GM21528 (cell line): ENCODE measurements around the gene DNAJC13.
"Not testable (repeated sequence)": the region's sequence is repeated elsewhere in the genome, so short reads cannot be mapped to it uniquely, and the experiment has no call there.

ENCODE experiments used
- ATAC-seq: cut with Tn5 transposase; IDR thresholded peaks from one replicate; pipeline ENCODE4 v1.9.1; 2021; ENCODE audit warnings: mild to moderate bottlenecking, moderate library complexity; ENCODE audit not compliant: unreplicated experiment, low FRiP score

Gene DNAJC13

DNA sequence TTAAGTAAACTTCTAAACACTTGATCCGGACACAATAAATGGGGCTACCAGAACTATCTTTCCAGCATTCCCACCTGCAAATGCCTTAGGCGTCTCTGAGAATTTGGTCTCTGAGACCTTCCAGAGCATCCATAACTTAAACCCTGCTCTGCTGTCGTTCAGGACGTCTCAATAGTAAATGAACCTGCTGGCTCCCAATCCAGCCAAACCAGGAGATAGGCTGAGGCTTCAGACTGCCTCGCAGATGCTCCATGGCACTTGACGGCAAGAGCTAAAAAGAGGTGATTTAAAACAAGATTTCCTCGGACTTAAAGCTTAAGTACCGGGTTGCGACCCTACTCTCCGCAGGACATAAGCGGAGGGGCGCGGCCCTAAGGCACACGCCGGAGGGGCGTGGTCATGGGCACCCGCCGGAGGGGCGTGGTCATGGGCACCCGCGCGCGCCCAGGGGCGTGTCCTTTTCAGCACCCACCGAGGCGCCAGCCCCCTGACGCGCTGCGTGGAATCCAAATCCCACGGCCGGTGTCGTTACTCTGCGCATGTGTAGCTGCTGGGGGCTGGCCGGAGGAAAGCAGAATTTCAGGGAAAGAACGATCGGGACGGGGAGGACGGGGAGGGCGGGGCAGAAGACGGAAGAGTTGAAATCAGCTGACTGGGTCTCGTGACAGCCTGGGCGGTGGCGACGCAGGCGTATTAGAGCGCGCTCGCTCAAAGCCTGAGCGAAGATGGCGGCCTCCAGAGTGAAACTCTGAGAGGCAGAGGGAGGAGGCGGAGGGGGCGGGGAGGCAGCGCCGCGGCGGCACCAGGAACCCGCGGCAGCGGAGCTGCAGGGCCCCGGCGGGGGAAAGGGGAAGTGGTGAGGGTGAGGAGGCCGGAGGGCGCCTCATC is at the start of gene DNAJC13:
Gene DNAJC13, plus strand, starts transcription at position 696 of the 888 bp plus-strand sequence. CDS start 17,049 bp downstream, outside the sequence.
- peak; percentile 92 for ATAC-seq

DNA sequence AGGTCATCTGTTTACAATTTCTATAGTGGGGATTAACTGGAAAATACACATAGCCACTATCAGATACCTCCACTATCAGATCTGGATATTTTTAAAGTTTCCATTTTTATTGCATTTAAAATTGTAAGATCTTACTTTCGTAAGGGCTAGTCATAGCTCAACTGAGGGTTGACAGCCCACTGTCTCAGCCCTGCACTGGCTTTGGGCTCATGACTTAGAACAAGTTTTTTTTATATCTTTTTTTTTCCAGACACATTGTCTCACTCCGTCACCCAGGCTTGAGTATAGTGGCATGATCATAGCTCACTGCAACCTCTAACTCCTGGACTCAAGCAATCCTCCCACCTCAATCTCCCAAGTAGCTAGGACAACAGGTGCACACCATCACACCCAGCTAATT is 48.8 kb upstream of the DNAJC13 start:
- ATAC-seq, result no peak

DNA sequence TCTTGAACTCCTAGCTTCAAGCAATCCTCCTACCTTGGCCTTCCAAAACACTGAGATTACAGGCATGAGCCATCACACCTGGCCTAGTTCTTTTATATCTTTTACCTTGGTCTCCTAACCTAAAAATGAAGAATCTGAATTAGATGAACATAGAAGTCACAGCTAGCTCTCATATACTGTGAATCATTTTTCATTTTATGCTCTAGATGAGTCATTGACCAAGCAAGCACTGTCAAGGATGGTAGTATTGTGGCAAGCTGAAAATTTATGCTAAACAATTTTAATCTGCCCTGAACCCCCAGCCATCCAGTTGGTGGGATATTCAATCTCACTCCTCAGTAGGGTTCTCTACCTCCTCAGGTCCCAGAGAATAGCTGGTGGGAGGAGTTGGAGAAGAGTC is 48.3 kb upstream of the DNAJC13 start:
- no peak for ATAC-seq

GRCh38 chr3:132376945-132377354 is 40.4 kb upstream of the DNAJC13 start:
- not testable (repeated sequence) for ATAC-seq

DNA sequence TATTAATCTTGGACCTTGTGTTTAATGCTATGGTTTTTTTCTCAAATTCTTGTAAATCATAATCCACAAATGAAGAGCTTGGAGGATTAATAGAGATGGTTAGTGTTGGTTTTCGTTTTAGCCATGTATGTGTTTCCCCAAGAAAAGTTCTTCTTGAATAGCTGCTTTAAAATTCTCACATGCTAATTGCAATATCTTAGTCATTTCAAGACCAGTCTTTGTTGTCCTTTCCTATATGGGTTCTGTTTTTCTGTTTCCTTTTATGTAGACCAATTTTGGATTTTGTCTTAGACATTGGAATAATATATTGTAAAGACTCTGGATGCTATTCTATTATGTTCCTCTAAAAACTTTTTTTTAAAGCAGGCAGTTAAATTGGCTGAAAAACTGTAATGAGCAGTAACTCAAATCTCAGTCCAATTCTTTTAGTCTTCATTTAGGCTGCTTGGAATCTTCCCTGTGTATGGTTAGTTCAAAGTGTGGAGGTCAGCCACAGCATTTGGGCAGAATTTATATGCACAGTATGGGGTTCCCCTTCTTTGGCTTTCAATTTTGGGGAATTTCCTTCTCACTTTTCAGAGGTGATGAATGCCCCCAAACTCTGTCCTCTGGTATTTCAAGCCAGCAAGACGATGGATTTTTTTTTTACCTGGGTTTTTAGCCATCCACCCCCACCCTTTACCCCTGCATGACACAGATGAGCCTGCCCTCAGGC is 39.1 kb upstream of the DNAJC13 start:
- no peak for ATAC-seq

DNA sequence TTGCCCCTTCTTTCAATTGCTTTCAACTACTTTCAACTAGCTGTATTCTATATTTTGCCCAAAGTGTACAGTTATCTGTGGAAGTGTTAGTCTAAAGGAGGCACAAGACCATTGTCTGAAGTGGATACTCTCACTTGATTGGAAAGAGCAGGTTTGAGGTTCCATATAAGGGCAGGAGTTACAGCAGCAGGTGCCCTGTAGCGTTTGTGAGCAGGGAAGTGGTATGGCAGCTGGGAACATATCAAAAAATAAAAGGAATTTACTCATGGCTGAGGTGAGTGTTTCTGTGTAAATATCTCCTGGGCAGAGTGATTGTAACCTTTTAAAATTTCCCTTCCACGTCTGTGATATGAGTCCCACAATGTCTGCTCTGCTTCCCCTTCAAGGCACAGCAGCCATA is 38.5 kb upstream of the DNAJC13 start:
- ATAC-seq, result no peak

GRCh38 chr3:132380920-132381319 is 36.4 kb upstream of the DNAJC13 start:
- ATAC-seq, result no peak

GRCh38 chr3:132381348-132381944 is 35.9 kb upstream of the DNAJC13 start:
- no peak for ATAC-seq

DNA sequence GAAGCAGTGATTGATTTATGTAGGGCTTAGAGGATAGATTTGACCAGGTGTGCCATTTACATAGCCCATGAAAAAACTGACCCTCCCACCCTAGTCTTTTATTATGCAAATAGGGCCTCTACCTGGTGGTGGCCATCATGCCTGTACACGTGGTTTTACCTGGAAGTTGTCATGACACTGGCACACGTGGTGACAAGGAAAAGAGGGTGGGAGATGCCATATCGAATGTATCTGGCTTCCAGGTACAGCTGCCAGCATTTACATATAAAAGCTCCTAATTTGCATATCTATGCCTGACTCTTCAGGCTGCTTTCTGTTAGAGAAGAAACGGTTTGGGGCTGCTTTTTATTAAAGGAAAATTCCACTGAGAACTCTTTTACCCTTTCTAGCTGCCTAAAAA is 35.0 kb upstream of the DNAJC13 start:
- no peak for ATAC-seq

DNA sequence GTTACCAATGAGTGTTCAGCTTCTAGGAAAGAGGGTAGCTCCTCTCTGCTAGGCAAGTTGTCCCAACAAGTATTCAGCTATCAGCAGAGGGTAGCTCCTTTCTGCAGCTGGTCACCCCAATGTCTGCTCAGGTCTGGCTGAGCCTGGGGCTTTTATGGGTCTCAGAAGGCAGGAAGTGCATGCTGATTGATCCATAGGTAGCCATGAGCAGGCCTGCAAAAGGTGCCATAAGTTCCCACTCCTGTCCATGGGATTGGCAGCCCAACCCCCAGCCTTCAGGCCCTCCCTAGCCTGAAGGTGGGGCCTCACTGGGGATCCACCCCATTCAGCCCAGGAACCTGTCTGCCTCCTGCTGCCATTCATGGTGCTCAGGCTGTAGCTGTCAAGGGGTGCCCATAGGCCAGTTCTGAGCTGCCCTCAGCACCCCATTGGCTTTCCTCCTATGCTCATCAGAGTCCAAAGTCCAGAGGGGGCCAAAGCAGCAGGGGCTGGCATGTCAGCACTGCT is 34.6 kb upstream of the DNAJC13 start:
- ATAC-seq, result no peak

DNA sequence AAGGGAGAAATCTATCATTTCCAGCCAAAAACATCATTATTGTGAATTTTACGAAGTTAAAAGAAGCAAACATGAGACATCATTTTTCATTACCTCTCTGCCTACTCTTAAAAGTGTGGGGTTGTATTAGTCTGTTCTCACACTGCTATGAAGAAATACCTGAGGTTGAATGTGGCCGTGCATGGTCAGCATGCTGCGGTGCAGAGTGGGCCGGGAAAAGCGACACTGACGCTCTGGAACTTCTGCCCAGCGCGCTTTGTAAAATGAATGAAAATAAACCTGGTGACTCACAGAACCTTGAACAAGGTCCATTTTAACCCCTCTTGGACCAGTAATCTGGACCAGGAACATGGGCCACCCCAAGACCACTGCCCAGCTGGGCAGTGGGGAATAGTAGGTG is 31.0 kb upstream of the DNAJC13 start:
- ATAC-seq, result no peak

DNA sequence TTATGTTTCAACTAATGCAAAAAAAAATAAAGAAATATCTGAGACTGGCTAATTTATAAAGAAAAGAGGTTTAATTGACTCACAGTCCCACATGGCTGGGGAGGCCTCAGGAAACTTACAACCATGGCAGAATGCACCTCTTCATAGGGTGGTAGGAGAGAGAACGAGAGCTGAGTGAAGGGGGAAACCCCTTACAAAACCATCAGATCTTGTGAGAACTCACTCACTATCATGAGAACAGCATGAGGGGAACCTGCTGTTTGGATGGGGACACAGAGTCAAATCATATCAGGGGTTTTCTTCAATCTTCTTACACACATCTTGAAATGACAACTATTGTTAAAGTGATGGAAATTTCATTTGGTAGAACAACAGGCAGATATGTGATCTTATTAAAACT is 24.6 kb upstream of the DNAJC13 start:
- ATAC-seq, result not testable (repeated sequence)

DNA sequence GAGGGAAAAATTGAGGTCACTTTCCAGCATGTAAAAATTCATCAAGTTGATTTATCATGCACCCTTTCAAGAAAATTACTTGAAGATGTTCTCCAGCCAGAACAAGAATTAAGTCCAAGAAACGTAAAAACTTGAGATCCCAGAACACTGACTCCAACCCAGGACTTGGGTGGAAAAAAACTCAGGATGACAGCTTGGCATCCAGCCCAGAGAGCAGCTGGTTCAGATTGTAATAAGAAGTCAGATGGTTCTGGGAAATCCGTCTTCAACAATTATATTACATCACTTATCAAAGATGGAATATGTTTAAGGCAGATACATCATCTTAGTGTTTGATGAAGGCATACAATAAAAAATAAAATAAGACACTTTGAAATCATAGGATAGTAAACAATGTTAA is 23.0 kb upstream of the DNAJC13 start:
- no peak for ATAC-seq

GRCh38 chr3:132395126-132395525 is 22.2 kb upstream of the DNAJC13 start:
- ATAC-seq, result no peak

- no peak for ATAC-seq
These were observed 21.0 kb upstream of the DNAJC13 start for GRCh38 chr3:132396255-132396654.

GRCh38 chr3:132396776-132397175 is 20.5 kb upstream of the DNAJC13 start:
- not testable (repeated sequence) for ATAC-seq

DNA sequence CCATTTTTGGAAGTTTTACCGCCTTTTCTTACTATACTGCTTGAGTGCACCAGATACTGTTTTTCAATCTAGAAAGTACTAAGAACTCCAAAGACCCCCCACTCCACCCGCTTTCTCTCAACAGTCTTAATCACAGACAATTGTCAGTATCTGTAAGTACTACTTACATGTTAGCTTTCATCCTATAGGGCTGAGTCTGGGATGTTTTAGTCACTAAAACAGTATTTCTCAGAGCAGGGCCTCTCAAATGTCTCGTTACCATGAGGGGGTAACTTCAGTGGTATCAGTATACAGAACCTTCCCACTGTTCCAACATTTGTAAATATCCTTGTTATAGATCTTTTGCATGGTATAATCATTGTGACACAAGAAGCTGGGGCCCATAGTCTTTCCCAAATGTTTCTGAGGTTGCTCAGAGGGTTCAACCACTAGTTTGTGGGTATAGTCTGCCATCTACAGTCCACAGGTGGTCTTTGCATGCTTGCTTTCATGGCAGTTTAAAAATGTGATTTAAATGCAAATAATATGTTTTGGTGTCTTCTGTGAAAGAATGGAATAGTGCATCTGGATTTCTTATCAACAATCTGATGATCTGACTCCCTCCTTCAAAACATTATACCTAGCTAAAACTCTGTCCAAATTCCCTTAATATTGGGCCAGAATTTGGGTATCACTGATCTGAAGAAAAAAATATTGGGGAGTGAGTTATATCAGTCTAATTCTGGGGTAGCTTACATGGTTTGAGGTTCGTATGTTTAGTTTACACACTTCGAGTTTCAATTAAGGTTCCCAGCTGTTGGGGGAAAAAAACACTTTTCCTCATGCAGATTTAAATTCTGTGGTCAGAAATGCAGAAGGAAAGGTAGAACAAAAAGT is 18.0 kb upstream of the DNAJC13 start:
- ATAC-seq, result no peak

GRCh38 chr3:132401255-132401654 is 16.0 kb upstream of the DNAJC13 start:
- ATAC-seq, result no peak

- ATAC-seq, result no peak
These were observed 13.0 kb upstream of the DNAJC13 start for GRCh38 chr3:132404276-132404675.

DNA sequence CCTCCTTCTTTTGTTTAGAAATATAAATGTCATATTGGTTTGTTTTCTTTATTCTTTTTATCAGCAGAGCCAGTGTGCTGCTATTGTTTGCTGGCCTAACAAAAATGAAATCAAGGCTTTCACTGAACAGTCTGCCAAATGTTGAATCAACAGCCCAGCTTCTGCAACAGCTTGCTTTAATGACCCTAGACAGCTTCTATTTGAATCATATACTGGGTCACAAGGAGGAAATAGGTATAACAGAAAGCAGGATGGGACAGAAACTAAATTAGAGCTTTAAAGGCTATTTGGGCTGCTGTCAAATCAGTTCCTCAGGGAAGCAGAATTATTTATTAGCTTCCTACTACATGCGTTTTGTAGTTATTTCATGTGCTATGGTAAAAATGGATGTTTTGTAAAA is 12.1 kb upstream of the DNAJC13 start:
- ATAC-seq, result no peak
